SHP77 treated with DMSO at 0.1 percent for 48 hours (cell line): ENCODE measurements around the gene RAB29.

ENCODE experiments used
- DNase-seq: peaks from one replicate; lab custom pipeline; 2025; lab: John Stamatoyannopoulos, UW

RAB29 gene

DNA sequence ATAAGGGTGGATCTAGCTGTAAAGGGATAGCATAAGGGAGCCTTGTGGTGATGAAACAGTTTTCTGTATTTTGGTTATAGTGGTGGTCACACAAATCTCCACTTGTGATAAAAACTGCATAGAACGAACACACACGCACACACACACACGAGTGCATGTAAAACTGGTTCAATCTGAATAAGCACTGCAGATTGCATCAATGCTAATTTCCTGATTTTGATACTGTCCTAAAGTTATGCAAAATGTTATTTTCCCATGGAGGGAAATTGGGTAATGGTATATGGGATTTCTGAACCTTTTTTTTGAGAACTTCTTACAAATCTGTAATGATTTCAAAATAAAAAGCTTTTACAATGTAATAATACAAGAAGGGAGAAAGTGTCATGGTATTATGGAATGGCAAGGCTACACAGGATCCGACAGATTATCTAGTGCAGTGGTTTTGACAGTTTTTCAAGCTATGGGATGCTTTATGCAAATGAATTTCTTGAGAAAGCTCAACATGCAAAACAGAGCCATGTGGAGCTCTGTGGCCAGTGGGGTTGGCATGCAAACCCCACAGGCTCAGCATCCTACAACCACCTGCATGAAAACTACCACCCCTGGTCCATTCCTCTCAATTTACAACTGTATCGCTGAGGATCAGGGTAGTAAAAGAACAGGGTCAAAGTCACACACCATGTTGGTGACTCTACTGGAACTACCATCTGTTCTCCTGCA is 18.9 kb upstream of the RAB29 start:
- DNase-seq: no peak

DNA sequence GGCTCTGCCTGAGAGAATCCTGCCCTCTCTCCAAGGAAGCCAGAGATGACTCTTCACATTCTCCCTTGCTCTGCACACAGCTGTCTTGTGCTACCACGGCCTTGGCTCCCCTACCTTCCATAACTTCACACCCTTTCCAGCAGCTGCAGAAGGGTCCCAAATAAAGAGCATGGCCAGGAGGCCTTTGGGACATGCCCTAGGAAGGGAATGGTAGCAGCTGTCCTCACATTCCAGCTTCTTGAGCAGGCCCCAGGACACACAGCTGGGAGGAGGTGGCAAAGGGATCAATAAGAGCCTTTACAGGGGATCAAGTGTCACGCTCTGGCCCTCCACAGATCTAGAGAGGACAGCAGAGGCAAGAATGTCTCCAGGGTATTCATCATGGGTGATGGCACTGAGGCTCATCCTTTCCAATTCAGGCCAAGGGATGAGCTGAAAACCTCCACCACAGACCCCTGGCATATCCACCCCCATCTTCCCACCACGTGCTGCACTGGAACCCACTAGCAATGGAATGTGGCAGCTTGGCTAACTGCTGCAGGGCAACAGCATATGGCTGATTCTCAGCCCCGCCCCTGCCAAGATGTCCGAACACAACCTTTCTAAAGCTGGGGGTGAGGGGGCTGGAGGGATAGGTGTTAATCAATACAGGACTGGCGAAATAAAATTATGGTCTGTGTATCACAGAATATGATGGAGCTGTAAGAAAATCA is 17.8 kb upstream of the RAB29 start:
- DNase-seq: no peak

DNA sequence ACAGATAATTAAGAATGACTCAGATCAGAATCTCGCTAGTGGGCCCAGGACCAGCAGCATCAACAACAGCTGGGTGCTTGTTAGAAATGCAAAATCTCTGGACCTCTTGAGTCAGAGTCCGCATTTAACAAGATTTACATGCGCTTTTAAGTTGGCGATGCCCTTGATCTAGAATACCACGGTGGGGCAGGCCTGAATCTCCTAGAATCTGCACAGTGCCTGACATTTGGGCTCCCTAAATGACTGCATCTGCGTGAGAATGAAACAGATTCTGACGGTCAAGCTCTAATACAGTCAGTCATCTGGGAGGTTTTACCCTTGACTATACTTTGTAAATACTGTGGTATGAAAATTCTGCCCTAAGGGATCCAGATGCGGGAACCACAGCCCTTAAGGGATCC is 17.2 kb upstream of the RAB29 start:
- no peak for DNase-seq

DNA sequence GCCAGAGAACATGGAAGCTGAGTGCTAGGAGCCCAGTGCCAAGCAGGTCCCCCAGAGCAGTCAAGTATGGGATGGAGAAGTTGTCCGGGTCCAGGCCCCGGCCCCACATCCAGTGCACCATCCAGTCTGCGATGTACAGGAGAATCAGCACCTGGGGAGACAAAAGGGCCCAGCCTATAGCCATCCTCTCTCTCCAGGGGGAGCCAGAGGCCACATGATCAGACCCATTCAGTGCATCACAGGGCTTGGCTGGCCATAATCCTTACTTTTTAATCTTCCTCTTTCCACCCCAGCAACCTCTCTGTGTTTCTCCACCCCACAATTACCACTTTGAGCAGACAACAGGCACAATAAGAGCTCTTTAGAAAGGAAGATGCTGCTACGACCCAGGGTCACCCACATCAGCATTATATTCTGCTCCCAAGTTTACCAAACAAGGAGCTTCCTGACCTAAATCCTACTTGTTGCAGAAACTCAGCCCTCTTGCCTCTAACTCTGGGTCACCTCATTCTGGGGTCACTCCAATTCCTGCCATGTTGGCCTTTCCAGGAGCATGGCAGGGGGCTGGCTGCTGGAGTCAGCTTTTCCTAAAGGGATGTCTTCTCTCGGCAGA is 16.4 kb upstream of the RAB29 start:
- no peak for DNase-seq

DNA sequence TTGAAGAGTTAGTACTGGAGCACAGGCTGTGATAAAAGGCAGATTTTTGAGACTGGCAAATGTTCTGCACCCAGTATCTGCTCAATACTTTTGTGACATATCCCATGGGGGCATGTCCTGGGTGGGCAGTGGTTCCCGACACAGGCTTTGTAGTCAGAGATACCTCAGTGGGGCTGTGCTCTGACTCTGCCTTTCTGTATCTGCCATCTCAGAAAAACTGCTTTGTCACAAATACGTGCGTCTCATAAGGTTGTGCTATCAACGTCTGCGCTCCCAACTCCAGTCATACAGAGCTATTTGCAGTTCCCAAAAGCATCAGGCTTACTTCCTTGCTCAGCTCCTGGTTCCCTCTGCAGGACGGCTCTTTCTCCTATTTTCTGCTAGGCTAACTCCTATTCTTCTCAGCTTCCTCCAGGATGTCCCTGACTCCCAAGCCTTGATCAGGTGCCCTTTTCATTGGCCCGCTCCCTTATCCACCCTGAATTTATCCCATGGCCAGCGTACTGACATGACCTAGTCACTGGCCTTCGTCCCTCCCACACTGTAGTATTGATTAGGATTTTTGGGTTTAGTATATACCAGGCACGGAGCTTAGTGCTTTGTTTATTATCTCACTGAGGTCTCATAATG is 12.1 kb upstream of the RAB29 start:
- DNase-seq: no peak

DNA sequence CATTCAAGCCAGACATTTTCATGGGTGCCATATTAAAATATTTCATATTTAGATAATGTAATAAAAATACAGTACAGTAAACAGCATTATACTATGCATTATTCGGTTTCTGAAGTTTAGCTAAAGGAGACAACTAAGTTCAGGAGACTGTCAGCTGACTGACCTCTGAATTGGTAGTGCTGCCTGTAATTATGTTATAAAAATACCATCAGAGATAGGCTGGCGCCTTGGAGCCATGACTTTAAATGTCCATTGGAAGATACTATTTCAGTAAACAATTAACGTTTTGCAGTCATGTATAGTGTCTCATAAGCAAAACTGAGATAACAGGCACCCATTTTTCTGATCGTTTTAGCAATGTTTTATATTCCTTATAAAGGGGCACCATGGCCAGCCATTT is 11.3 kb upstream of the RAB29 start:
- no peak for DNase-seq

DNA sequence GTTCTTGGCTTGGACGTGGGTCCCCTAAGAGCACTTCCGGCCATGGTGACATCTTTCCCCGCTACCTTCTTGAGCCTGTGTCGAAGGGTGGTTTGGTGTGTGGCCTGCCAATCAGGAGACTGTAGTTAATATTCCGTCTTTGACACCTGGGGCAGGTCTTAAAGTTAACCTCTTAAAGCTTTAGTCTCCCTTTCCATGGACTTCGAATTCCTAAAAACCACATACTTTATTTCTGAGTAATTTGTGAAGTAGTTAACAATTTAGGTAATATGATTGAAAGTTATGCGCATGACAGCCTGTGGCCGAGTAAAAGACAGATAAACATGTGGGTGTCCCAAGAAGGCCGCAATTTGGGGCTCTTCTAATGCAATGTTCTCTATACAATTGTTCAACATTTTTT is 10.2 kb upstream of the RAB29 start:
- DNase-seq: no peak

DNA sequence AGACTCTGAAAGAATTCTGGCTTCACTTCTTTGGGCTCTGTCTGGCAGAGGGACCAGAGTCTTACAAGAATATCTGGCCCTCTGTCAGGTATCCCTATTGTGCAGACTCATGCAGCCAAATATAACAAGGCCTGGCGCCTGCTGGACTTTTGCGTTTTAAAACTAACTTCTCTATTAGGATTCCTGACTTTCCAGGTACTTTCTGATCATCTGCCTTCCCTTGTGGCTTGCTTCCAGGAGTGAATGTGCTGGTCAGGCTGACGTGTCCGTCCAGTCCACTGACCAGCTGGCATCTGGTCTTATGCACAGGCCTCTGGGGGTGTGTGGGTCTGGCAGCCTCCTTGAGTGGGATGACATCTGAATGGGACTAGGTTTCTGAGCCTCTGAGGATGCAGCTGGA is 8.6 kb upstream of the RAB29 start:
- DNase-seq: no peak

DNA sequence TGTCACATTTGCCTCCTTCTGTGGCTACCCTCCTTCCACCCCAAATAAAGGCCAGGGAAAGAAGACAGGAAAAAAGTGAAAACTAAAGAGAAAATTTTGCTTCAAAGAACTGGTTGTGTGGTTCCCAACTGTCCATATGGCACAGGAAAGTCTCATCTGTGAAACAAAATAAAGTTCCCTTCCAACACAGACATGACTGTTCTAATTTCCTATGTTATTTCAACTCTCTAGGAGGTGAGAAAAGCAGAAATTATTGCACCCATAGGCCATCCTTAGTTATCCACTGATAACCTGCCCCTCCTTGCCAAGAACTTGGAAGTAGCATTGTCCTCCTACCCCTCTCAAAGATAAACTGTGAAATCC is 8.1 kb upstream of the RAB29 start:
- DNase-seq: no peak

DNA sequence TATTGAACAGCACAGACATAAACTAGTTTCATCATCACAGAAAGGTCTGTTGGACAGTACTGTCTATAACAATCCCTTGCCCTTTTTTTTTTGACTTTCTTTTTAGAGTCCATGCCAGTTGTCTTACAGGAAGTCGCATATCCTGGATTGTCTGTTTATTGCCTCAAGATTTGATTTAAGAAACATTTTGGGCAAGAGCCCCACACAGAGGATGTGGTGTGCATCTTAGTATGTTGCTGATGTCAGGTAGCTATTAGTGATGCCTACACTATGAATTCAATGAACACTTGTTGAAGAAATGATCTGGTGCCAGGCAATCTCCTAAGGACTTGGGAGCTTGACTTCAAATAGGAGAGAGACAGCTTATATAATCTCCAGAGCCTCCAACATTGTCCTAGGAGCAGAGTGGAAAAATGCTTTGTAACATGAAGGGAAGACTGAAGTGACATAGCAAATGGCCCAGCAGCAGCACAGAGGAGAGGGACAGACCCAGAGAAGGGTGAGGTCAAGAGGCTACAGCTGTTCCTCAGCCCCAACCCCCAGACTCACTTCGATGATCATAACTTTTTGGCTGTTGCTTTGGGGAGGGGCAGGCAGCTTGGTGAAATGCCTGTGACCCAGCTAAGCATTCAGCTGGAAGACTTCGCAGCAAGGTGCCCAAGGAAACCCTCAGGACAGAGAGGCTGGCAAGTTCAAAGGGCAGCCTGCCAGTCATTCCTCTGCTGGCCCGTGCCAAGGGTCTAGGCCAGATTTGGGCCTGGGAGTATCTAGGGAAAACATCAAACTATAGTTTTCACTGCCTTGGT is 7.5 kb upstream of the RAB29 start:
- no peak for DNase-seq

DNA sequence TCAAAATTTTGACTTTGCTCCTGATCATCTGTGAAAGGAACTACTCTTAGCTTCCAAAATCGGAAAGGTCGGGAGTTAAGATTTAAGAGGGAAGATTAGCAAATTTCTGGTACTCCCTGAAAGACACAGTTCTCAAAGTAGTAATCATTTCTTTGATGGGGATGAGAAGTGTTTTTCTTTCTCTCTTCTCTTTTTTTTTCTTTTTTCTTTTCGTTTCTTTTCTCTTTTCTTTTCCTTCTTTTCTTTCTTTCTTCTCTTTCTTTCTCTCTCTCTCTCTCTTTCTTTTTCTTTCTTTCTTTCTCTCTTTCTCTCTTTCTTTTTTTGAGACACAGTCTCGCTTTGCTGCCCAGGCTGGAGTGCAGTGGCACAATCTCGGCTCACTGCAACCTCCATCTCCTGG is 5.1 kb upstream of the RAB29 start:
- no peak for DNase-seq

DNA sequence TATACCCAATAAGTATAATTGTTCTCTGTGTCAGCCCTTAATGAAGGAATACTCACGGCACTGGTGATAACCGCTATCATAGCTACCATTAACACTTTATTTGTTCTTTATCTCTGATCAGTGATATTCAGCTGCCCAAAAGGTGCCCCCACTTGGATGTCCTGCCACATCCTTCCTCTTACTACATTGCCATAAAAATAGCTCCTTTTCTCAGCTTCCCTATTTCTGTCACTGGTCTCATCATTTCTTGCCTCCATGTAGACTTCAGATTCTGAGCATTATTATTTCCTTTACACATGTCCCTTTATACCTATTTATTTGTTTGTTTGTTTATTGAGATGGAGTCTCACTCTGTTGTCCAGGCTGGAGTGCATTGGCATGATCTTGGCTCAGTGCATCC is 2.7 kb upstream of the RAB29 start:
- DNase-seq: no peak

DNA sequence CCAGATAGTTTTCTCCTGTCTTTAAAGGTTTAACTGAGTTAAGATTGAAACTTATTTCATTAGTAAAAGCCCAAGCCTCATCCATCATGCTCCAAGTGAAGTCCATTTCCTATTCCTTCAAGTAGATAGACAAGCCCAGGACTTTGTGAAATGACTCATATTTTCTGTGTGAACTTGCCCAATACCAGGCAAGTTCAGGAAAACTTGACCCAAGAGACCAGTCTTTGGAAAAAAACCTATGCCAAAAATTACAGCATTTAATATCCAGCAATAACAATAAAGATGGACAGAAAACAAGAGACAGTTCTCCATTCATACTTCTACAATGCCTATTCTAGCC is 405 bp upstream of the RAB29 start:
- no peak for DNase-seq

DNA sequence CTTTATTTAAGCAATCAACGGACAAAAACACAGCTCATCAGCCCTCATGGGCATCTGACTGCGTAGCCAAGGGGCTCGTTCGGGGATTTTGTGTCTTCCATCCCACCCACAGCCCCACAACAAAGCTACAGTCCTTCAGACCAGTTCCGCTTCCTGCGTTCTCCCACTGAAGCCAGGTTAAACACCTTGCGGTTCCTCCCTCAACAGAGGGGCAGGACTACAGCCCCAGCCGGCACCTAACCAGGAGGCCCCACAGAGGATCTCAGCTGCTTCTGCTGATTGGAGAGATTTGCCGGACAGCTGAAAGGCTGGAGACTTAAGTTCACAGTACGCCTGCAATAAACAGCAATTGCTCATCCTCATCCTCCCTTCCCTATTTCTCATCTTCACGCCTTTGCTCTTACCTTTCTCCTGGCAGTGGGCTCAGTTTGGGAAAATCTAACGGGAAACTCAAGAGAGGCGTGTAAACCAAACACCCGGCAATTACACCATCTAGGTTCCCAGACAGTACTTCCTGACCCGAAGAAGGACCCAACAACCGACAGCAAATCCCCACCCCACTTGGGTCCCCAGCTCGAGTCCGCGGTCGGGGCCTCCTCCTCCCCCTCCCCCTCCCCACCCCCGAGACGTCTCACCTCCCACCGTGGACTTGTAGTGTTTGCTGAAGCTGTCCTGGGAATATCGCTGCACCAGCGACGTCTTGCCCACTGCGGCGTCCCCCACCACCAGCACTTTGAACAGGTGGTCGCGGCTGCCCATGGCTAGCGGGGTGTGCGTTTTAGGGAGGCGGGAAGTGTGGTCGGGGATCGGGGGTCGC is 876 bp downstream of the RAB29 start:
- no peak for DNase-seq

DNA sequence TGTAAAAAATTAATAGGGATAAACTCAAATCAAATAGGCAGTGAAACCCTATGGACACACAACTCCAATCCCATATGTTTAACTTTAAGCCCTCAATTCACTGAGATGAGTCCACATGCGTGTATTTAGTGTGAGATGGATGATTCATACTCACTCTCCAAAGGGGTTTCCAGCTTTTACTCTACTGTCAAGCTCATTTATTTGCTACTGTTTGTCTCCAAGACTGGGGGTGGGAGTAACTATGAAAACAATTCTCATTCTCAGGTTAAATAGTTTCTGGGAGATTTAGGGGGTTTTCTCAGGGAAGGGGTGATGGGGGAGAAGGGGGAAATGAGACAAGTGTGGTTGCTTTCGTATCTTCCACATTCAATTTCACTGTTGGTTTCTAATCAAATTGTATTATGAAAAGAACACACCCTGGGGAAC is 2.7 kb downstream of the RAB29 start:
- no peak for DNase-seq

DNA sequence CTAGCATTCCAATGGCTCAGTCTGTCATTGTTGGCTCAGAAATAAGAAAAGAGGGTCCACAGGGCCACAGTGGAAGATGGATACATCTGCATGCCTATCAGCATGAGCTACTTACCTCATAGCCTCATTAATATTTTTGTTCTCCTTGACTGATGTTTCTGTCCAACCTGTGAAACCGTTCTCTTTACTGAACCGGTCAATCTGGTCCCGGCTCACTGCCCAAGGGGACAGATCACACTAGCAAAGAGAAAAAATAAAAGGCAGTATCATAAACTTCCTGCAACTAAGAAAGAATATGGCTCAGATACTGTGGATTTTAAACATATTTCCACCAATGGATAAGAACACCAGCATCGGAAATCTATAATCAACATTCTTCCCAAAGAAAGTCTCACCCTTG is 4.7 kb downstream of the RAB29 start:
- DNase-seq: no peak

DNA sequence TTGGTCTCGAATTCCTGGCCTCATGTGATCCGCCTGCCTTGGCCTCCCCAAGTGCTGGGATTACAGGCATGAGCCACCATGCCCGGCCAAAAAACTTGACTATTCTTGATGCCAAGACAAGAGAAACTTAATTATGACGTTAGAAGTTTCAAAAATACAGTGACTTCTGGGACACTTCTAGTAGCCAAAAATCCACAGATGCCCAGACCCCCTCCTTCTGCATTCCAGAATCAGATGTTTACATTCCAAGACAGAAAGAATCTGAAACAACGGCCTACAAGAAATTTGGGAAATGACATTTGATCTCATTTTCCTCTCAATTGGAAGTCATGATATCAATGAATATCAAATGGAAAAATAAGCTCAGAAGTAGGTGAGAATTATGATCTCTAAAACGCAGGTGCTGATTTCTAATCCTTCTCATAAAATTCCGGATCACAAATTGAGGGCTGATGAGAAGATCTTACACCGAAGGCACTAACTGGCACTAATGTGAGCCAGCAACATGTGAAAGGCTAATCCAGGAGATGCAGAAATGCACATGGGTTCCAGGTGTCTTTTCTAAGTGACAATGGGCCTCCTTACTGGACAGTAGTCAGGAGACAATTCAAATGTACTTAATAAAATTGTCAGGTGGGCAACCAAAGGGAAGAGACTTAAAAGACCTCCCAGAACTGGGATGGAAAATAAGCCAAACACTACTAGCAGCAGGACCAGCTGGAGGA is 5.5 kb downstream of the RAB29 start:
- no peak for DNase-seq

DNA sequence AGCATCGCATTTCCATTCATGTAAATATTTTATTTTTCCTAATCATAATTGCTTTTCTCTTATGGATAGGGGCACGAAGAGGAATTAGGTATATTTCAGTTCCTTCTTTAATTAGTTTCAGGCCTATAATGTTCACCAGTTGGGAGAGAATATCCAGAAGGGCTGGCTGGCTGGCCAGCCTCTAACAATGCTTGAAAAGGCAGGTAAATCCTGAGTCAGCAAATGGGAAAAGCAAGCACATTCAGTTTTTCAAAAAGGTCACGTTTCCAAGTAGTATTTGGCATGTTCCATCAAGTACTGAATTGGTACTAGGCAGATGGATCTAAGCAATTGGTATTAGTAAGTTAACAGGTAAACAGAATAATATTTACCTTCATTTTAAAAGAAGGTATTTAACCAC is 8.0 kb downstream of the RAB29 start:
- no peak for DNase-seq

DNA sequence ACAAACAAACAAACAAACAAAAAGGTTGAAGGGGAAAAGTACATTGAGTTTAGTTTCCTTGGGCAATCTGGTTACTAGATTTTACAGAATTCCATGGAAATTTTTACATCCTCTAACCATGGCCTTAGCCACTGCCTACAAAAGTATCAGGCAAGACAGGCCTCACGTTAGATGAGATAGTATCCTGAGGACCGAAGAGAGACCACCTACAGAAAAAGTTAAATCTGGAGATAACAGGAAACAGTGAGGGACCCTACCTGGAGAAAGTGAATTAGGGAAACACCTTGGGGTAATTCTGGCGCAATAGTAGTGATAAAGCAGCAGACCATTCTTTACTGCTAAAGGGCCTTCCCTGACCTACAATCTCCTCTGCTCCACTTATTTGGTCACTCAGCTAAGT is 8.7 kb downstream of the RAB29 start:
- no peak for DNase-seq

DNA sequence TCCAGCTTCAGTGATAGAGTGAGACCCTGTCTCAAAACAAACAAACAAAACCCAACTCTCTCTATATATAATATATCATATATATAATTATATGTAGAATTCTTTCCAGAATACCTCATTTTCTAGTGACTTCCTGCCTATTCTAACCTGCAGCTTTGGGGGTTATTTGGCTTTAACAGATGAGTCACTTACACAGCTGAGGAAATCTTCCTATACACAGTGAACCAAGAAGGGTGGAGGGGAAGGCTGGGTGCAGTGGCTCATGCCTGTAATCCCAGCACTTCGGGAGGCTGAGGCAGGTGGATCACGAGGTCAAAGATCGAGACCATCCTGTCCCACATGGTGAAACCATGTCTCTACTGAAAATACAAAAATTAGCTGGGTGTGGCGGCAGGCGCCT is 9.2 kb downstream of the RAB29 start:
- no peak for DNase-seq

DNA sequence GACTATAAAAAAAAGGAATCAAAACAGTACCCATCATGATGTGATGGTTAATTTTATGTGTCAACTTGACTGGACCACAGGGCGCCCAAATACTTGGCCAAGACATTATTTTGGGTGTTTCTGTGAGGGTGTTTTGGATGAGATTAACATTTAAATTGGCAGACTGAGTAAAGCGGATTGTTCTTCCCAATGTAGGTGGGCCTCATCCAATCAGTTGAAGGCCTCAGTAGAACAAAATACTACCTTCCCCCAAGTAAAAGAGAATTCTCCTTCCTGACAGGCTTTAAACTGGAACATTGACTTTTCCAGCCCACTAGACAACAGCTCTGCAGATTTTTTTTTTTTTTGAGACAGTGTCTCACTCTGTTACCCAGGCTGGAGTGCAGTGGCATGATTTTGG is 10.7 kb downstream of the RAB29 start:
- no peak for DNase-seq
